ENCODE data around the gene PVALEF.

GRCh38 chr17:81193470-81194224 is 28.3 kb downstream of the PVALEF start:
- no peak for TF ChIP-seq CTCF (conservative IDR thresholded peaks at IDR 0.05 in 1 of 2, IDR thresholded peaks at IDR 0.05 in 1 of 2; ENCODE audit: low read depth in 1 of 2, low read length in 2 of 2)
- no peak for TF ChIP-seq EZH2 (IDR thresholded peaks at IDR 0.05; ENCODE audit: low read length, missing control alignments)
